ENCODE results near the gene RNU1-3. TPM values are rescaled to one million over a fixed set of nuclear protein-coding genes. Genes with fewer than 3 reads are reported as not detected.

The RNU1-3 gene
- total RNA-seq, 1 donor from 2014 or later, result 3,526 TPM

DNA sequence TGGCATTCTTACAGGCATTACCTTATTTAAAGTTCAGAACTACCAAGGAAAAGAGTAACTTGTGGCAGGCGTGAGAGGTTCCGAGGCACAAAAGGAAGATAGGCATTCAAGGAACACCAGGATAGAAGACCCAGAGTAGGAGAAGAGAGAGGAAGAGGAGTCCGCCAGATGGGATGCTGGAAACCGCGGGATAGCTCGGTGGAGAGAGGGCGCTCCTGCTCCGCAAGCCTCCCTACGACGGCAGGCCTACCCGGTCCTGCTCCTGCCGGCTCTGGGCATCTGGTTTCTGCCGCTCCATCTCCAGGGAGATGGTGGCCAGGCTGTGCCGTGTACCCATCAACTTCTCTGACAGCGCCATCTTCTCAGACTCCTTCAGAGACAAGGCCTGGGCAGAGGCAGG is 48.0 kb downstream of the RNU1-3 start:
- Mint-ChIP-seq H3K9me3 (no peaks in the 10 kb centered on the region), H3K27ac (no peak overlapping the region), H3K27me3 (no peaks in the 10 kb centered on the region), H3K4me3 (no peak overlapping the region), H3K36me3 (ENCODE audit: low read depth) (no peaks in the 10 kb centered on the region), H3K4me1 (no peaks in the 10 kb centered on the region)
- no peak for ATAC-seq (ENCODE audit: low read depth)
- intact Hi-C loops (cut with micrococcal nuclease), result no loop called here
- peak; percentile 26 for DNase-seq
- POLR2A ChIA-PET, result interaction anchor here (0.9 kb wide), 1 partner anchor 333 kb away, joined by 13 read pairs; no protein-coding TSS in a partner anchor
- TF ChIP-seq, protein P1, sequence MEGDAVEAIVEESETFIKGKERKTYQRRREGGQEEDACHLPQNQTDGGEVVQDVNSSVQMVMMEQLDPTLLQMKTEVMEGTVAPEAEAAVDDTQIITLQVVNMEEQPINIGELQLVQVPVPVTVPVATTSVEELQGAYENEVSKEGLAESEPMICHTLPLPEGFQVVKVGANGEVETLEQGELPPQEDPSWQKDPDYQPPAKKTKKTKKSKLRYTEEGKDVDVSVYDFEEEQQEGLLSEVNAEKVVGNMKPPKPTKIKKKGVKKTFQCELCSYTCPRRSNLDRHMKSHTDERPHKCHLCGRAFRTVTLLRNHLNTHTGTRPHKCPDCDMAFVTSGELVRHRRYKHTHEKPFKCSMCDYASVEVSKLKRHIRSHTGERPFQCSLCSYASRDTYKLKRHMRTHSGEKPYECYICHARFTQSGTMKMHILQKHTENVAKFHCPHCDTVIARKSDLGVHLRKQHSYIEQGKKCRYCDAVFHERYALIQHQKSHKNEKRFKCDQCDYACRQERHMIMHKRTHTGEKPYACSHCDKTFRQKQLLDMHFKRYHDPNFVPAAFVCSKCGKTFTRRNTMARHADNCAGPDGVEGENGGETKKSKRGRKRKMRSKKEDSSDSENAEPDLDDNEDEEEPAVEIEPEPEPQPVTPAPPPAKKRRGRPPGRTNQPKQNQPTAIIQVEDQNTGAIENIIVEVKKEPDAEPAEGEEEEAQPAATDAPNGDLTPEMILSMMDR (IDR thresholded peaks at IDR 0.05), result no peak
- CTCF ChIA-PET, result interaction anchor here (1.1 to 1.8 kb wide), 4 partner anchors 9 to 428 kb away, joined by 4 to 13 read pairs (median 6); partner anchors contain the start of gene NECAP2

DNA sequence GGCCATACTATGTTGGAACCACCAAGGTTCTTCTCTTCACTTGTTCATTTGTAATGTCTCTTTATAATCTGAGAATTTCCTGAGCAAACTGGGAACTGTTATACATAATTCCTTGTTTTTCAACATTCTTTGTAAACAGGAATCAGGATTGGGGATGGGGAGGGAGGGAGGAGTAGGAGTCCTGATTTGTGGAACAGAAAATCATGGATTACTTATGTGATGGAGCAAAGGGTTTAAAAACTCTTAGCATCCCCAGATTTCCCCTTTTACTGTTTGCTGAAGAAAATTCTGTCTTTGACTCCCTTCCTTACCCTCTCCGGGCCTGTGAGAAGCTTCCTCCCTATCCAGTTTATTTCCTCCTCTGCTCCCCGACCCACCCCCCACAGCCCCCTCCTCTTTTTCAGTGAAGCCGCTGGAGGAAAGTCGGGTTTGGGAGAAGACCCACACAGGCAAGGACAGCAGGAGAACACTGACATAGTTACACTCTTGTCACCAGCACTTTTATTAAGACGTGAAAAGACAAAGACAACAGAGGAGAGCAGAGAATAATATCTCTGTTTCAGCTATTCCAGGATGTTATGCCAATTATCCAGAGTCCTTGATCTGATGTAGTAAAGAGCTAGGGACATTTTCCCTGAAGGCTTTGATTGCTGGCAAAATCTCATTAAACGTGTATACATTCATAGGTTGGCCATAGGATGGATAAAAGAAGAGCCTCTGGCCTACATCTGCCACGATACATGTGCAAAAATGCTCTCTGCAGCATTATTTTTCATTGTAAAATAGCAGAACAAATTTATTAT is 48.8 kb downstream of the RNU1-3 start:
- no peak for DNase-seq
- Mint-ChIP-seq H3K4me1 (no peaks in the 10 kb centered on the region), H3K9me3 (no peaks in the 10 kb centered on the region), H3K27me3 (no peaks in the 10 kb centered on the region), H3K4me3 (no peak overlapping the region), H3K27ac (no peak overlapping the region), H3K36me3 (ENCODE audit: low read depth) (no peaks in the 10 kb centered on the region)
- CTCF ChIA-PET, result interaction anchor here (1.1 to 1.8 kb wide), 4 partner anchors 9 to 429 kb away, joined by 4 to 13 read pairs (median 6); partner anchors contain the start of gene NECAP2
- POLR2A ChIA-PET, result interaction anchor here (0.6 to 0.9 kb wide), 2 partner anchors 334 to 1529 kb away, joined by 4 to 13 read pairs; no protein-coding TSS in a partner anchor
- ATAC-seq (ENCODE audit: low read depth), result no peak
- TF ChIP-seq, protein P1 (IDR thresholded peaks at IDR 0.05), result no peak
- intact Hi-C loops (cut with micrococcal nuclease), result no loop called here

DNA sequence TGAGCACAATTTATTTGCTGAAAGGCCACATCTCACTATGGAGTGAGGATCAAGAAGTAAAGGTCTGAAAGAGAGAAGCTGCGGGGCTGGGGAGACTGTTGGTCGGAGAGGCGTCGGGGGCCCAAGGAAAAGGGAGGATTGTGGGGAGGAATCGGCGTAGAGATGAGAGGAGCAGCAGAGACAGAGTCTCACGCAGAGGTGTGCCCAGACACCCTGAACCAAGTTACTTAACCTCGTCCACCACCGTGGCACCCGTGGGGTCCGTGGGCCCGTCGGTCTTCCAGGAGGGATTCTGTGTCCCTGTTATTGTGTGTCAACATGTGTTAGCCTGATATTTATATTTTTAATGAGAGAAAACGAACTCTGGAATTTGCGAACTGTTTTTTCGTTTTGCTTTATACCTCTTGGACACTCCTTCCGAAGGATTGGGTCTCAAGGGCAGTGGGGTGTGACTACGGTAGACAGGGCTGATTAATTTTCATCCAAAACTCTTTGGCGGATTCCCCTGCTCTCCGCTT is 49.6 kb downstream of the RNU1-3 start:
- no peaks in the 10 kb centered on the region for H3K27me3 Mint-ChIP-seq
- intact Hi-C loops (cut with micrococcal nuclease), result no loop called here
- no peak overlapping the region for H3K27ac Mint-ChIP-seq
- no peaks in the 10 kb centered on the region for H3K9me3 Mint-ChIP-seq
- DNase-seq, result peak; percentile 19
- H3K36me3 Mint-ChIP-seq (ENCODE audit: low read depth), result no peaks in the 10 kb centered on the region
- ChIA-PET POLR2A (interaction anchor here (0.6 to 2.5 kb wide), 2 partner anchors 334 to 1528 kb away, joined by 4 to 7 read pairs; no protein-coding TSS in a partner anchor), CTCF (interaction anchor here (0.7 to 2.6 kb wide), 5 partner anchors 8 to 334 kb away, joined by 3 to 13 read pairs (median 7); partner anchors contain the start of gene NECAP2)
- no peak overlapping the region for H3K4me3 Mint-ChIP-seq
- no peaks in the 10 kb centered on the region for H3K4me1 Mint-ChIP-seq
- ATAC-seq (ENCODE audit: low read depth), result no peak
- TF ChIP-seq, protein P1 (IDR thresholded peaks at IDR 0.05), result no peak

Other genes with a start within 250 kb of the RNU1-3 start
- not detected in 2 replicates for gene SPATA21, start 229.5 kb downstream of the RNU1-3 start, total RNA-seq
- gene NECAP2, start 226.2 kb downstream of the RNU1-3 start, total RNA-seq, result 85.5 and 88.4 TPM in 2 replicates
- gene RNU1-1, start 152.7 kb downstream of the RNU1-3 start, total RNA-seq, result 3,526 and 4,195 TPM in 2 replicates
- gene NBPF1, start 53.4 kb downstream of the RNU1-3 start, total RNA-seq, result 20.0 and 20.2 TPM in 2 replicates
- gene RNU1-4, start 73.6 kb upstream of the RNU1-3 start, total RNA-seq, result 3,526 and 4,195 TPM in 2 replicates
- gene RNU1-2, start 229.0 kb upstream of the RNU1-3 start, total RNA-seq, result 3,526 and 4,195 TPM in 2 replicates

Data from activated B cell treated with CpG ODN at 0.5 μM for 24 hours (primary cell).